SIG-M5 treated with dmso at 0.1 percent for 504 hours (cell line): ENCODE data around the gene RHBDL1.
"Not testable (repeated sequence)": the region's sequence is repeated elsewhere in the genome, so short reads cannot be mapped to it uniquely, and the experiment has no call there.

Experiments
- DNase-seq: peaks from one replicate; lab custom pipeline; 2025; ENCODE audit not compliant: unreplicated experiment; lab: John Stamatoyannopoulos, UW

The RHBDL1 gene

GRCh38 chr16:684961-685696 lies 9.7 kb downstream of the RHBDL1 start:
- no peak for DNase-seq

GRCh38 chr16:685967-686366 lies 10.5 kb downstream of the RHBDL1 start:
- no peak for DNase-seq

- no peak for DNase-seq
These were observed 11.2 kb downstream of the RHBDL1 start for GRCh38 chr16:686459-687260.

DNA sequence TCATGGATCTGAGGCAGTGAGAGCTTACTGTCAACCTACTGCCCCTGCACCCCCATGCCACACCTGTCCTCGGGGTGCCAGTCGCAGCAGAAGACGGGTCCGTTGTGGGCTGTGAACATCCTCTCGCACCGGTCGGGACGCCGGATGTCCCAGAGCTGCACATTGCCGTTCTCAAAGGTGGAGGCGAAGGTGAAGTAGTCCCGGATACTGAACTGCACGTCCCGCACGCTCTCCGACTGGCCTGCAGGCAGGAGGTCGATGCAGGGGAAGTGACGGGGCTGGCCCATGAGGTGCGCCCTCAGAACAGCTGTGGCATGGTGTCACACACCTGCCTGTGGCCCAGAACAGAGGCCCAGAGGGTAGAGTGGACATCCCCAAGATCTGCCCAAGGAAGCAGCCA lies 12.0 kb downstream of the RHBDL1 start:
- DNase-seq, result no peak

DNA sequence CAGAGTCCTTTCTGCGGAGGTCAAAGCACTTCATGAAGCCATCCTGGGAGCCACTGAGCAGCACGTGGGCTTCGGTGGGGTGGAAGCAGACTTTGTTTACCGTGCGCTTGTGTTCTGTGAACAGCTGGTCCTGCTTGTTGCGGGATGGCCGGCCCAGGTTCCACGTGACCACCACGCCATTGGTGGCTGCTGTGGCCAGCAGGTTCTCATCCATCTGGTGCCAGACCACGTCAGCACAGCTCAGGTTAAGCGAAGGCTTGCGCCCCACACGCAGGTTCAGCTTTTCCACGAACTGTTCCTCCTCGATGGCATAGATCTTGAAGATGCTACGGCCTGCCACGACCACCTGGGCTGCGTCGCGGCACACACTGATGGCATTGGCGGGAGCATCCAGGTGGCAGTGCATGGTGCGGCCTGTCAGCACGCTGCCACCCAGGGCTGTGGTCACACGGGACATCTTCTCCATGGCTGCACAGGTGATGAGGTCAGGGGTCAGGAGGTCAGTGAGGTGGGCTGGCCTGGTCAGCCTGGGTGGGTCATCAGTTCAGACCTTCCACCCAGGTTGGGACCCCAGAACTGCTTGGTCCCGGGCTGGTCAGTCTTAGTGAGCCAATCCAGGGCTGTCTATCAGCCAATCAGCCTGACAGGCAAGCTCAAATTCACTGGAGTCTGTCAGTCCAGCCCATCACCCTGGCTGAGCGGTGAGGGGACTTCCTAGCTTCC lies 13.9 kb downstream of the RHBDL1 start:
- no peak for DNase-seq

GRCh38 chr16:691242-691641 lies 15.8 kb downstream of the RHBDL1 start:
- not testable (repeated sequence) for DNase-seq

DNA sequence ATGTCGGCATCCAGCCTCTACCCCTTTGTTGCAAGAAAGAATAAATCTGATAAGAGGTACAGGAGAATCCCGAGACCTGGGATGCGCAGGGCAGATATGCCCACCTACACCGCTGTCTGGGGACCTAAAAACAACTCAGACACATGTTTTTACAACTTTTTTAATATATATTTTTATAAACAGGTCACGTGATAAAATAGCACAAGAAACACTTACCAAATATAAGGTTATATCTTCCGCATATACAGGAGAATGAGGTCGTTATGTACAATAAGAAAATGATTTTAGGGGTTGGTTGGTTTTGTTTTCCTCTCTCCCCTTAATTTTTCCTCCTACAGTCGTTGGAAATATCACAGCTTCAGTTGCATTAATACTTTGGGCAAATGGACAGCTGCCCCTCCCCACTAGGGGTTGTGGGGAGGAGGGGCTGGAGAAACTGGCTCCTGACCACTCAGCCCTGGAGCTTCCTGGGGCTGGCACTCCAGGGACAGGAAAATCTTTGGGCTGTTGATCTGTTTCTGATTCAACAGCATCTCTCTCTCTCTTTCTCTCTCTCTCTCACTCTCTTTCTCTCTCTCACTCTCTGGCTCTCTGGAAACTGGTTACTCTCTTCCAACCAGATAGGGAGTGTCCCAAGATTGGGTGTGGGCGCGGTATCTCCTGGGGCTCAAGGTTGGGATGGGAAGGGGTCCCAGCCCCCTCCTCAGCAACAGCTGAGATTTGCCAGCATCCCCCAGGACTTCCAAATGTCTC lies 17.1 kb downstream of the RHBDL1 start:
- no peak for DNase-seq

DNA sequence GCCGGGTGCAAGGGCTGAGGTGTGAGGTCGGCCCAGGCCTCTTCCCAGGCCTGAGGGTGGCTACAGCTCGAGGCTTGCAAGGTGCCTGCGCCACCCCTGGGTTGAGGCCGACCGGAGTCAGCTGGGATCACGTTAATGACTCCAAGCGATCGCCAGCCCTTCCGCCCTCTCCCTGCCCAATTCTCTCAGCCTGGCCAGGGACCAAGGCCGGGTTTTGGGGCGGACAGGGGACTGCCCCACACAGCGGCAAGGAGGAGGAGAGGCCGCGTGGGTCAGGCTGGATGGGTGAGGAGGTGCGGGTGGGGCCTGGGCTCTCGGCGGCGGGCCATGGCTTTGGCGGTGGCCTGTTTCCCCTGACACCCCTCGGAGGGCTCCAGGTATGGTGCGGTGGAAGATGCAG lies 17.9 kb downstream of the RHBDL1 start:
- no peak for DNase-seq

DNA sequence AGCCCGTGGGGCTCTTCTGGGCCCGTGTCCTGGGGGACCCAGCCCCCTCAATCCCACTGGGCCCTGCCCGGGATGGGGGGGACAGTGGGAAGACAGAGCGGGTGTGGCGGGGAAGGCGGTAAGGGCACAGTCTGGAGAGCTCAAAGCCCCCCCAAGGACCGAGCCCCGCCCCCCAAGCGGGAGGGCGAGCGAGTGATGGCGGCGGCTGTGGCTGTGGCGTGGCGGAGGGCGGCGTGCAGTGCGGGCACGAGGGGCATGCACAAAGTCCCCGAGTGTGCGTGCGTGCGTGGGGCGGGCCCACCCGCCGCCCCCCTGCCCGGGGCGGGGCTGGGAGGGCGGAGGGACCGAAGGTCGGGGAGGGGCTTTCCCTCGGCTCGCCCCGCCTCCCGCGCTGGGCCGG lies 18.3 kb downstream of the RHBDL1 start:
- no peak for DNase-seq

DNA sequence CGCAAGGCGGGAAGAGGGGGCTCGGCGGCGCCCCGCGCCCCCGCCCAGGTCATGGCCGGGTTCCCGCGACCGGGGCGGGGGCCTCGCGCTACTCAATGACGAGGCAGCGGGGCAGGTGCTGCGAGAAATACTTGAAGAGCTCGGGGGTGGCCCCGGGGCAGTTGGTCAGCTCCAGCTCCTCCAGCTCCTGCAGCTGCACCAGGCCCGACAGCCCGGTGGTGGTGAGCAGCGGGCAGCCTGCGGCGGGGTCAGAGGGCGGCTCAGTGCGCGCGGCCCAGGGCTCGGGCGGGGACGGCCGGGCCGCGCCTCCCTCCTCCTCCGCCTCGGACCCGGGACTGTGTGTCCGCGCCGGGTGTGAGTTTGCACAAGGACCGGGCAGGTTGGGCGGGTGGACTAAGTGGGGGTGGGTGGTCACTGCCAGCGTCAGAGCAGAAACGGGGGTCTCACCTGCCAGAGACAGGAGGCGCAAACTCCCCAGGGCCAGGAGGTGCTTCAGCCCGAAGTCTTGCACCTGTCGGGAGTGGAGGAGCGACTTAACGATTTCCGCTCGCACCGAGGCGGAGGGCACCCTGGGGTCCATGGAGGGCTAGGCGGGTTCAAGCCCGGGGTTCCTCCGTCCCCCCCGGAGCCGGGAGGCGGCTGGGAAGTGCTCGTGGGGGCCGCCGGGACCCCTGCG lies 18.9 kb downstream of the RHBDL1 start:
- DNase-seq, result no peak

GRCh38 chr16:694863-695354 lies 19.4 kb downstream of the RHBDL1 start:
- DNase-seq, result no peak

DNA sequence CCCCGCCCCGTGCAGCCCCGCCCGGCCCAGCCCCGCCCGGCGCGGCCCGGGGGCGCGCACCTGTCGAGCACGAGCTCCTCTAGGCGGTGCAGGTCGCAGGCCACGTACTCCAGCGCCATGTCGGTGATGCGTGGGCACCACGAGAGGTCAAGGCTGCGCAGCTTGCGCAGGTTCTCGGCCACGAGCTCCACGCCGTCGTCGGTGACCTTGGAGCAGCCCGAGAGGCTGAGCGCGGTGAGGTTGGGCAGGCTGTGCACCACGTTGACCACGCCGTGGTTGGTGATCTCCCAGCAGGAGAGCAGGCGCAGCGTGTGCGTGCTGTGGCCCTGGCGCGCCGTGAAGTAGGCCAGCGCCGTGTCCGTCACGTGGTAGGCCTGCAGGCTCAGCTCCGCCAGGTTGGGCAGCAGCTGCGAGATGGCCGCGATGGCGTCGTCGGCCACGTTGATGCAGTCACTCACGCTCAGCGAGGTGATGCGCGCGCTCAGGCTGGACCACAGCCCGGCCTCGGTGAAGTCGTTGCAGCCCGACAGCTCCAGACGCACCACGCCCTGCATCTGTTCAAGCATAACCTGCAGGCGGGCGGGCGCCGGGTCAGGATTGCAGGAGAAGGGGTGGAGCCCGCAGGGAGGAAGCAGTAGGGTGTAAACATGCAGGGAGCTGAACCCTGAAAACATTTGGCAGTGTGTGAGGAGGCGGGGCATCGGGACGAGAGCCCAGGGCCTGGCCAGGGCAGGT lies 20.1 kb downstream of the RHBDL1 start:
- peak; percentile 55 for DNase-seq

DNA sequence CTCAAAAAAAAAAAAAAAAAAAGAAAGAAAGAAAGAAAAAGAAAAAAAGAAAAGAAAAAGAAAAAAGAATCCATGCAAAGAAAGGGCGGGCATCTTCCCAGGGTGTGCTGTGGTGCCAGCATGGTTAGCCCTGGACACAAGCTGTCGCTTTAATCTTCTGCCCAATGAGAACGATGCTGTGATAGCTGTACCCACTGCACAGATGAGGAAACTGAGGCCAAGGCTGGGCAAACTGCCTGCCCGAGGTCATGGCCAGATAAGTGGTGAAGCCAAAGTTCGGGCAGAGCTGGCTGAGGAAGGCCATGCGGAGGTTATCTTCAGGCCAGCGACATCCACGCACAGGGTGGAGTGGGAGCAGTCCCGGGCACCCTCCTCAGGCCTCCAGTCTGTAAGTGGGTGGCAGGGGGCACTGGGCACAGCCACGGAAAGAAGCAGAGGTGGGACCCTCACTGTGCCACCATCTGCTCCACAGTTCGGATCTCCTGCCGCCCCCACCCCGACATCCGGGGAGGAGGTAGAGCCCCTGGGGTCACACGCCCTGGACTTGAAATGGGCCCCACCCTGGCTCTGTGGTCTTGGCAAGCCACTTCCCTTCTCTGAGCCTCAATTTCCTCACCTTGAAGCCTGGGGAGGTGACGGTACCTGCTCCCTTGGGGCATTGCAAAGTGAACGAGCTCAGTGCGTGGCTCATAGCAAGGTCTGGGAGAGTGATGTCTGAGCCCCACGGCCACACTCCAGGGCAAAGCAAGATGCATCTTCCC lies 23.6 kb downstream of the RHBDL1 start:
- no peak for DNase-seq

DNA sequence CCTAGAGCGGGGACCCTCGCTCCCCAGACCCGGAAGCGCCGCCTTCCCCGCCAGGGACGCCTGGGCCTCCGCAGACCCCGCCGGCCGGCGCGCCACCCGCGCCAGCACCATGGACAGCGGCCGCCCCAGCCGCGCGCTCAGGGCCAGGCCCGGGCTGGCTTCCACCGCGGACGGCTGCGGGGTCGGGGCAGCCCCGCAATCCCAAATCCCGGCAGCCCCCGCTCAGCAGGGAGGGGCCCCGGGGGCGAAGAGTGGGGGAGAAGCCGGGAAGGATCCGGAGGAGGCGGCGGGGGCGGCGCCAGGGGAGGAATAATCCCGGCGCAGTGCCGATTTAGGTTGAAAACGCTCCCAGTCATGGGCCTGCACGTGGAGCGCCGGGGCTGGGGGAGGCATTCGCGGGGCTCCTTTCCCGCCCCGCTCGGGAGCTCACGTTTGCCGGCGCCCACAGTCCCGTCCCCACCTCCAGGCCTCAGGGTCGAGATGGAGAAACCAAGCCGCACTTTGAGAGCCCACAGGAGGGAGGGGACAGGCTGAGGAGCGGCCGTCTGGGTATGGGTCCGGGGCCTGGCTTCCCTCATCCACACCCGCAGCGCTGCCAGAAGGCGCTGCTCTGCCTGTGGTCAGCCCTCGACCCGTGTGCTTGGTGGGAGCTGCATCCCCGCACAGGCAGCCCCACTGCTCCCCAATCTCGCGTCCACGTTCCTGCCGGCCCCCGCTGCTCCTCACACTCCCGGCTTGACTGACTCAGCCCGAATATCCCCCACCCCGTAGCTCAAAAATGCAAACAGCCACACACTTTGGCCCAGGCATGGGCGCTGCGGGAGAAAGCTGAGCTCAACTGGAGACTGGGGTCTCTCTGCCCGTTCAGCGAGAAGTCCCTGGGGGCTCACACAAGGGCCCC lies 25.5 kb downstream of the RHBDL1 start:
- DNase-seq, result no peak

DNA sequence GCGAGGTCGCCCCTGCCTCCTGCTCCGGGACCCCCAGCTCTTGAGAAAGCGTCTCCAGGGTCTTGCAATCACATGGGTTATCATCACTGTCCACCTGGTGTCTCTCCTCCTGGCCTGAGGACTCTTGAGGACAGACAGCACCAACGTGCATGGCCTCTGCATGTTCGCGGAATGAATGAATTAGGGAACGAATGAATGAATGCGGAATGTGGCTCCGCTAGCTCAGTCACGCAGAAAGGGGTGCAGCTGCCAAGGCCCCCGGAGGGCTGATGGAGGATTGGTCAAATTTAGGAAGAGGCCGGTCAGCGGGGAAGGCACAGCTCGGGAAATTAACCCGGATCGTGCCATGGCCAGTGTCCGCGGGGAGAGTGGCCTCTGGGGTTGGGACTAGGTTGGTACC lies 26.9 kb downstream of the RHBDL1 start:
- no peak for DNase-seq

- DNase-seq, result no peak
These were observed 27.9 kb downstream of the RHBDL1 start for GRCh38 chr16:703406-703805.

DNA sequence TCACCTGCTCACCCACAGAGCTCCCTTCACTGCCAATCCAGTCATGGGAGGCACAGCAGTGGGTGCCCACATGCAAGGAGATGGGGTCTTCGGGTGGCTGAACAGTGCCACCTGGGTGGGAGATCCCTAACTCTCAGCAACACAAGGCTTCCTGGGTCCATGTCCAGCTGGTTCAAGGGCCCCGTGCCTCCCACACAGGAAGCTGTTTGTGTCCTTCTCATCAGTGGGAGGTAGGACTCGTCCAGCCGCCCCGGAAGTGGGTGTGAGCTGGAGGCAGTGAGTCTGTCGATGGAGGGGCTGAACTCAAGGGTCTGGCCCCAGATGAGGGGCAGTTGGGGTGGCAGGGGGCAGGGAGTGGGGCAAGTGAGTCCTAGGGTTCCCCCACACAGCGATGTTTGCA lies 28.6 kb downstream of the RHBDL1 start:
- no peak for DNase-seq
